HT-29 (cell line): Measurements from ENCODE around the gene HOXA9. TPM values are rescaled to one million over a fixed set of nuclear protein-coding genes. Genes with fewer than 3 reads are reported as not detected.
A peak's percentile ranks its signal among the peaks of the same experiment; 100 is the strongest.

Experiments
- DNase-seq: peaks from one replicate; pipeline ENCODE4 v3.0.0-alpha.2; 2015; ENCODE audit warnings: low spot score
- total RNA-seq: library from RNA; depleted of rRNA; stranded (reverse); fragments of >200 nt; shearing (Covaris generic); gene quantifications from 2 replicates; pipeline ENCODE4 v1.2.3, GENCODE V29; 2014

HOXA9 gene
- total RNA-seq, 1 experiment from 2014 or later, result 99.2 TPM

DNA sequence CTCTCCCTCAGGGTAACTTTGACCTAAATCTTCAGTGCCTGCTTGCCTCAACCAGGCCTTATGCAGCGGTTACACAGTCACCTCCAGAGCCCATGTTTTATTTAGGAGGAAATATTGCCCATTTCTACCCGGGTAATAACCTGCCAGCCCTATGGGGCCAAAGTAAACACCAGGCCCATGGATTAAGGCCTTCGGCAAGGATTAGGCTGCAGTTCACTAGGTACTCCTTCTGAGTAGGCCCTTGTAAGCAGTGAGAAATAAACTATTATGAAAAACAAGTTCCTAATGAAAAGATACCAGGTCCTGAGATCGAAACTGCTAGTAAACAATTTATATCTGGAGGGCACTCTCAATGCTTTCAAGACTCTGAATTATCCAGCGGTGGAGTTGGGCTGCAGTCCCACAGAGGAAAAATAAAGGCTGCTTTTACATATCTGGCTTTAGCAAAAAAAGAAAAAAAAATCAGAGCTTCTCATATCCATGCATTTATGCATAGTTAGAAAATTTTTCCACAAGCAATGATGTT, 12.5 kb upstream of the HOXA9 start:
- DNase-seq, result peak; percentile 80

GRCh38 chr7:27176962-27177794, 11.8 kb upstream of the HOXA9 start:
- DNase-seq, result peak; percentile 83

- DNase-seq, result no peak
Measured at GRCh38 chr7:27176524-27176845, 11.1 kb upstream of the HOXA9 start.

- no peak for DNase-seq
Measured at GRCh38 chr7:27175626-27176523, 10.5 kb upstream of the HOXA9 start.

- peak; percentile 95 for DNase-seq
Measured at GRCh38 chr7:27174874-27175625, 9.7 kb upstream of the HOXA9 start.

GRCh38 chr7:27173956-27174873, 8.9 kb upstream of the HOXA9 start, which contains the start of gene HOXA10:
Gene HOXA10 (minus strand): TSS chr7:27174320. CDS start chr7:27174306, 14 bp downstream.
- DNase-seq, result peak; percentile 90

DNA sequence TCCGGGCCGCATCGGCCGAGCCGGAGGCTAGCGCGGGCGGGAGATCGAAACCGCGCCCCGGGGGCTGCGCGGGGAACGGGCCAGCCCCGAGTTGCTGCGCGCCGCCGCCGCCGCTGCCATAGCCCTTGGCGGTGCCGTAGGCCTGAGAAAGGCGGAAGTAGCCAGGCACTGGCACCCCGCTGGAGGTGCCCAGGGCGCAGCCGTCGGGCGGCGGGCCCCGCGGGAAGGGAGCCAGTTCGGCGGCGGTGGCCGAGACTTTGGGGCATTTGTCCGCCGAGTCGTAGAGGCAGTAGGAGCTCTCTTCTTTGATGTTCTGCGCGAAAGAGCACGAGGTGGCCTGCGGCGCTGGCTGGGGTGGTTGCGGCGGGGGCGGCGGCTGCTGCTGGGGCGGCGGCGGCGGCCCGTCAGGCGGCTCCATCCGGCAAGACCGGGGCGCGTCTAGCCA, 8.2 kb upstream of the HOXA9 start:
- no peak for DNase-seq

GRCh38 chr7:27172823-27173510, 7.6 kb upstream of the HOXA9 start:
- no peak for DNase-seq

DNA sequence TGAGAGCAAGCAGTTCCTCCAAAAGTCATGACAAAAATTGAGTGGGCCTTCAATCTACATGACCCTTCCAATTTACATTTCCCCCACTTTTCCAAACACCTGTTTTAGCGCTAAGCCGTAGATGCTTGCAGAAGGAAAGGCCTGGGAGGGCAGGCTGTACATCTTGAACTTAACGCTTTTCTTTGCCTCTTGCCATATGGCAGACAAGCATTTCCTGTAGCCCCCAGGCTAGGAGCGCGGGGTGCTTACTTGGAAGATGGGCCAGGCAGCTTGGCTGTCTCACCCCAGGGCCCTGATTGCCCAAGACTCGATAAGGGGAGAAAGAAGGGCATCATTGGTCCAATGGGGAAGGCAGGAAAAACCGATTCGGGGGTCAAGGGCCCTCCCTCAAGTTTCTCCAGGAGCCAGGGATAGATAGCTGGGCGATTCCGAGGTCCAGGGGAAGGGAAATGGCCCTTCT, 7.0 kb upstream of the HOXA9 start:
- no peak for DNase-seq

GRCh38 chr7:27171637-27172314, 6.4 kb upstream of the HOXA9 start:
- no peak for DNase-seq

GRCh38 chr7:27171325-27171636, 5.9 kb upstream of the HOXA9 start:
- no peak for DNase-seq

GRCh38 chr7:27170426-27171324, 5.3 kb upstream of the HOXA9 start:
- peak; percentile 76 for DNase-seq

DNA sequence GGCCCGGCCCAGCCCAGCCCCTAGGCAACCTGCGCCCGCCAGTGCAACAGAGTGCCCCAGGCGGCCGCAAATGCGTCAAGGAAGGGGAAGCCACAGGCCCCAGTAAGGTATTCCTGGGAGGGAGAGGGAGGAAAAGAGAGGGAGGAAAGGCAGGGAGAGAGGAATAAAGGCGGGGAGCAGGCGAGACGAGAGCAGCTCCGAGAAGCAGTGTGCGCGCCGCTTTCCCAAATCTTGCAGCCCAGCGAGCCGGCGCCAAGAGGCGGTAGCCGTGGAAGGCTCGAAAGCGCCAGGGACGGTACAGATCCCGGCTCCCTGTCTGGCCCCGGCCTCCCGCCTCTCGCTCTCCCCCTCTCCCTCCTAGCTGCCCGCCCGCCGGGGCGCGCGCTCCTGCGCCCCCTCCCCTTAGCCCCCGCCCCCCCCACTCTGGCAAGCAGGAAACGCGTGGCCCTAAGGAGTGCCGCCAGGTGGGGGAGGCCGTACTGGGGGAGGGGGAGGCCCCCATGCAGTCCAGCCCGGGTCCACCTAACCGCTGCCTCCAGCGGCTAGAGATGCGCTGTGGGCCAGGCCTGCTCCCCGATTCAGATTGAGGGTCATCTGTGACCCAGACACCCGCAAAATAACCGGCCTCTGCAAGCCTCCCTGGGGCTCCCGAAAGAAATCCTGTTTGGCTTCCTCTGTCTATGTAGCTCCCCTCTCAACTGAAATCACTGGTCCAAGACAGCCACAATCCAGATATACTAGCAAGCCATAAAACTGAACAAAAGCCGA, 4.5 kb upstream of the HOXA9 start:
- DNase-seq, result peak; percentile 83

- DNase-seq, result peak; percentile 88
Measured at GRCh38 chr7:27168265-27168947, 3.1 kb upstream of the HOXA9 start.

DNA sequence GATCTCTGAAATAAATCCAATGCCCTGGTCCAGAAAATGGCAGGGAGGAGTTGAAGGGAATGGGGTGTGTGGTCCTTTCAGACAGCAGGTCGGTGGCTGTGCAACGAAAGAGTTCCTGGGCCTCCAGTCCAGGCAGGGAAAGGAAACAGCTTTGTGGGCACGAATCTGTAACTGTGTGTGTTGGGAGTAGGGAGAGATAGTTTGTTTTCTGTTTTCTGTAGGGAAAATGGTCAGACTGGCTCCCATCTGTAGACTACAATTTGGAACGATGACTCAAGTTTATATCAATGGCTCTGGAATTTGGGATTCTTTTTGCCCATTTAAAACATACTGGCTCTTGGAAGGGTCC, 2.6 kb upstream of the HOXA9 start:
- DNase-seq, result peak; percentile 73

DNA sequence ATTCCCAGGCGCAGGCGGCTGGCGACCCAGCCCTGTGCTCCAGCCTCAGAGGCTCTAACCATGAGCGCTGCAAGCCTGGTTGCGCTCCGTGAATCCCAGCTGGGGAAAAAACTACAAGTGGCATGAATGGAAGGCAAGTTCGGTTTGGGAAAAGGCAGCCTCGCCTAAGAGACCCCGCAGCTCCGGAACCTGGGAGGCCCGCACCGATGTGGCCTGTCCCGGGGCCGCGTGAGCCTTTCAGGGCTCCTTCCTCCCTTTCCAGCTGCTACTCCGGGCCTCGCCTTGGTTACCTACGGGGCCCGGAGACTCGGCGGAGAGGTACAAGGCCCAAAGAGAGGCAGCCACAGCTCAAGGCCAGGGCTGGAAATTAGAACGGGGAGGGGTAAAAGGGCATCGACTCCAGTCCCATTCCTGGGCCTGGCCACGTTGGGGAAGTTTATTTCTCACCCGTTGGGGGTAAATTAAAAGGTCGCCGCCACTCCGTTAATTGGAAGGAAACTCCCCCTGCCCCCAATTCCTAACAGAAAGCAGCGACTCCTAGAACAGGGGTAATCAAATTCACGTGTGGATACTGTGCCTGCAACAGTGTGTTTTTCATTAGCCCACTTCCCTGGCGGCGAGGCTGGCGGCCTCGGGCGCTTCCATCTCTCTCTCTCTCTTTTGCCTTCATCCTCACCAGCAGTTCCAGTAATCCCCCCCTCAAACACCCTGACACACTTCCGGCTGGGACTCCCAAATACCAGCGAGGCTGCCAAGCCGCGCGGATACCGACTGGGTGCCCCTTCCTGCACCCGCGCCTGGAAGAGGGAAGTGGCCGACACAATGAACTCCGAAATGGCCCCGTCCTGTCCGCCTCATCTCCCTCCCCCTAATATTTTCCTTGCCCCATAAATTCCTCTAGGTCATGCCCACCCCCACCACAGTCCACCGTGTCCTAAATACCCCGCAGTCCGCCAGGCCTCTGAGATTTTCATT, 1.5 kb upstream of the HOXA9 start:
- peak; percentile 72 for DNase-seq
